ENCODE measurements around the gene NINJ1. TPM values are rescaled to one million over a fixed set of nuclear protein-coding genes. Genes with fewer than 3 reads are reported as not detected.
A peak's percentile ranks its signal among the peaks of the same experiment; 100 is the strongest.
"Not testable (repeated sequence)": the region's sequence is repeated elsewhere in the genome, so short reads cannot be mapped to it uniquely, and the experiment has no call there.

Gene NINJ1
- total RNA-seq, 1 donor from 2014 or later: 11.0 TPM

DNA sequence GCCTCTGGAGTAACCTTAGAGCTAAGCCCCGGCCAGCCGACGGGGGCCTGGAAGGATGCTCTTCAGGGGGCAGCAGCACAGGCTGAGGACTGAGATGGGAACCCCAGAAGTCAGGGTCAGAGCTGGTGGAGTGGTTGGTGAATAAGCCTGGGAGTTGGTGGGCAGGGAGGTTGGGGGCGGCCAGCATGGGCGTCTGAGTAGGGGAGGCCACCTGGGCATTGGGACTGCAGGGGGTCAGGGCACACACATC lies 14.4 kb downstream of the NINJ1 start:
- peak overlapping the region; percentile 67 for H3K4me3 Mint-ChIP-seq
- peaks cover 25% of the 10 kb centered on the region for H3K4me1 Mint-ChIP-seq
- POLR2A ChIA-PET: interaction anchor here (1.0 to 2.5 kb wide), 5 partner anchors 8 to 27 kb away, joined by 3 to 15 read pairs (median 4); partner anchors contain the start of gene NINJ1
- H3K9me3 Mint-ChIP-seq: no peaks in the 10 kb centered on the region
- TF ChIP-seq, protein P1, sequence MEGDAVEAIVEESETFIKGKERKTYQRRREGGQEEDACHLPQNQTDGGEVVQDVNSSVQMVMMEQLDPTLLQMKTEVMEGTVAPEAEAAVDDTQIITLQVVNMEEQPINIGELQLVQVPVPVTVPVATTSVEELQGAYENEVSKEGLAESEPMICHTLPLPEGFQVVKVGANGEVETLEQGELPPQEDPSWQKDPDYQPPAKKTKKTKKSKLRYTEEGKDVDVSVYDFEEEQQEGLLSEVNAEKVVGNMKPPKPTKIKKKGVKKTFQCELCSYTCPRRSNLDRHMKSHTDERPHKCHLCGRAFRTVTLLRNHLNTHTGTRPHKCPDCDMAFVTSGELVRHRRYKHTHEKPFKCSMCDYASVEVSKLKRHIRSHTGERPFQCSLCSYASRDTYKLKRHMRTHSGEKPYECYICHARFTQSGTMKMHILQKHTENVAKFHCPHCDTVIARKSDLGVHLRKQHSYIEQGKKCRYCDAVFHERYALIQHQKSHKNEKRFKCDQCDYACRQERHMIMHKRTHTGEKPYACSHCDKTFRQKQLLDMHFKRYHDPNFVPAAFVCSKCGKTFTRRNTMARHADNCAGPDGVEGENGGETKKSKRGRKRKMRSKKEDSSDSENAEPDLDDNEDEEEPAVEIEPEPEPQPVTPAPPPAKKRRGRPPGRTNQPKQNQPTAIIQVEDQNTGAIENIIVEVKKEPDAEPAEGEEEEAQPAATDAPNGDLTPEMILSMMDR (IDR thresholded peaks at IDR 0.05): no peak
- ATAC-seq (ENCODE audit: low read depth) (no peak), DNase-seq (no peak)
- CTCF ChIA-PET: interaction anchor here (1.0 to 3.5 kb wide), 3 partner anchors 12 to 183 kb away, joined by 4 to 27 read pairs (median 6); partner anchors contain the start of gene NINJ1
- peak overlapping the region; percentile 72 for H3K27ac Mint-ChIP-seq
- intact Hi-C loops (cut with micrococcal nuclease): no loop called here
- no peaks in the 10 kb centered on the region for H3K27me3 Mint-ChIP-seq
- peaks cover 3% of the 10 kb centered on the region for H3K36me3 Mint-ChIP-seq (ENCODE audit: low read depth)

GRCh38 chr9:93118863-93119702 lies 15.0 kb downstream of the NINJ1 start:
- Mint-ChIP-seq H3K27me3 (no peaks in the 10 kb centered on the region), H3K36me3 (ENCODE audit: low read depth) (peaks cover 1% of the 10 kb centered on the region), H3K4me3 (no peak overlapping the region), H3K4me1 (peaks cover 26% of the 10 kb centered on the region), H3K9me3 (no peaks in the 10 kb centered on the region), H3K27ac (peak overlapping the region; percentile 72)
- POLR2A ChIA-PET: interaction anchor here (1.0 to 2.5 kb wide), 5 partner anchors 8 to 27 kb away, joined by 3 to 15 read pairs (median 4); partner anchors contain the start of gene NINJ1
- ATAC-seq (ENCODE audit: low read depth) (no peak), DNase-seq (no peak)
- TF ChIP-seq, protein P1 (IDR thresholded peaks at IDR 0.05): no peak
- CTCF ChIA-PET: interaction anchor here (1.0 to 3.5 kb wide), 3 partner anchors 11 to 183 kb away, joined by 4 to 27 read pairs (median 6); partner anchors contain the start of gene NINJ1
- intact Hi-C loops (cut with micrococcal nuclease): no loop called here

DNA sequence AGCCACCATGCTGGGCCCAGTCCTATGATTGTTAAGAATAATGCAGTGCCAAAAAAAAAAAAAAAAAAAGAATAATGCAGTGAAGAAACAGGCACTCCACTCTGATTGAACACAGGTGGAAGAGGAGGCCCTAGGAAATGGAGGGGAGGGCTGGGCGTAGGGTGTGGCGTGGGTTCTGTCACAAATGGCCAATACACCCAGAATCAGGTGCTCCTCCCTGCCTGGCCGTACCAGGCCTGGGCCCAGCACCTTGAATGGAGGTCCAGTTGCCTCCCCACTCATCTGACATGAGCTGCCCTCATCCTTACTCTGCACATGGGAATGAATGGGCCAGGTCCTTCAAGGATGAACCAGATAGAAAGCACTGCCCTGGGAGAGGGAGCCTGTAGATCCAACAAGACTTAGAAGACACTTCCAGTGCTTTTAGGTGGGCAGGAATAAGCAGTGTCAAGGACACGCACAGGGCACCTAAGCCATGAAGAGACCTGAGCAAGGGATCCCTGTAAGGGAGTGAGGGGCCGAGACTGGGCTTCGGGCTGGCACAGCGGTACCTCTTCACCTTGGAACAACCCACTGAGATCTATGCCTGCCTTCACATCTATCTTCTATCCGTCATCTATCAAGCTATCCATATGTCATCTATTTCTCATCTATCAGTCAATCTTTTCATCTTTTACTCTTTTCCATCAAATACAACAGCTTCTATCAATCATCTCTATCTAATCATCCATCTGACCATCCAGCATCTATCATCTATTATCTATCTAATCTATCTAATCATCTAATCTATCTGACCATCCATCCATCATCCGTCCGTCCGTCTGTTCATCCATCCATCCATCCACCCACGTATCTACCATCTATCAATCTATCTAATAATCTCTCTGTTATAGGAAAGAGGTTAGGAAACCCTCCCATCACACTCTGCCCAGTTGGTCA lies 15.9 kb downstream of the NINJ1 start:
- DNase-seq (no peak), ATAC-seq (ENCODE audit: low read depth) (no peak)
- intact Hi-C loops (cut with micrococcal nuclease): no loop called here
- ChIA-PET CTCF (interaction anchor here (3.5 kb wide), 1 partner anchor 10 kb away, joined by 27 read pairs; no protein-coding TSS in a partner anchor), POLR2A (no interaction called here)
- H3K4me3 Mint-ChIP-seq: no peak overlapping the region
- peaks cover 5% of the 10 kb centered on the region for H3K36me3 Mint-ChIP-seq (ENCODE audit: low read depth)
- TF ChIP-seq, protein P1 (IDR thresholded peaks at IDR 0.05): no peak
- H3K9me3 Mint-ChIP-seq: no peaks in the 10 kb centered on the region
- no peaks in the 10 kb centered on the region for H3K27me3 Mint-ChIP-seq
- no peak overlapping the region for H3K27ac Mint-ChIP-seq
- peaks cover 26% of the 10 kb centered on the region for H3K4me1 Mint-ChIP-seq

- intact Hi-C loops (cut with micrococcal nuclease); H3K27me3 Mint-ChIP-seq; ATAC-seq (ENCODE audit: low read depth); H3K36me3 Mint-ChIP-seq (ENCODE audit: low read depth); POLR2A ChIA-PET; H3K27ac Mint-ChIP-seq; DNase-seq; H3K4me3 Mint-ChIP-seq; H3K9me3 Mint-ChIP-seq: not testable (repeated sequence)
- CTCF ChIA-PET: interaction anchor here (3.5 kb wide), 1 partner anchor 10 kb away, joined by 27 read pairs; no protein-coding TSS in a partner anchor
- H3K4me1 Mint-ChIP-seq: peaks cover 26% of the 10 kb centered on the region
Measured at GRCh38 chr9:93117521-93117920, 16.5 kb downstream of the NINJ1 start.

DNA sequence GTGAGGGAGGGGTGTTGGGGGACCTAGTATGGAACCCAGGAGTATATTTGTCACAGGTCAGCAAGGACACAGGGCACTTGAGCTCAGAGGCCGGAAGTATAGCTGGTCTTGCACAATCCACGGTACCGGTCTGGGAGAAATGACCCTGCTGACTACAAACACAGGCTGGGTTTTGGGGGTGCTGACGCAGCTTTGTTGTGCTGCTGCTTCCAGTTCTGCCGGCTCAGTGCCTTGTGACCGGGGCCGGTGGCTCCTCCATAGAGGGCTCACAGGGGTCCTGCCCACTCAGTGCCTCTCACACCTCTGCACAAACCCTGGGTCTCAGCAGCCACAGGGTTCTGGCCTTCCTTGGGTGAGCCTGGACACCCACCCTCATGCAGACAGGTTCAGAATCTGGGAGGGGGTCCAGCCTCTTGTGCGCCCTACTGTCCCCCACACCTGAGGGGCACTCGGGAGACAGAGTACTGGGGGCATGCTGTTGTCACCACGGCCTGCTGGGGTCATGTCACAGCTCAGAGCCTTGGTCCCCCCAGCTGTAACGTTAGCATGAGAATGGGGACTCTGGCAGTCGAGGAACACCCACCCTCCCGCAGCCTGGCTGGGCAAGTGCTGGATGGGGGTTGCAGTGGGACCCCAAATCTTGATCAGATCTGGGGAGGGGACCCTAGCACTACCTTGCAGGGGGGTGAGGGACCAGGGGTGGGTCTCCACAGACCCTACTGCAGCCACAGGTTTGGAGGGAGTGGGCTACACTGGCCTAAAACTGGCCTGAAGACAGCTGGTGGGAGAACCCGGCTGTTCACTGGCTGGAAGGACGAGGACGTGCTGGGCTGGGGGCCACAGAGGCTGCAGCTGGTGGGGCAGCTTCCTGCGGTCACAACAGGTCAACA lies 17.7 kb downstream of the NINJ1 start:
- Mint-ChIP-seq H3K4me3 (no peak overlapping the region), H3K9me3 (no peaks in the 10 kb centered on the region), H3K27ac (no peak overlapping the region), H3K36me3 (ENCODE audit: low read depth) (peaks cover 6% of the 10 kb centered on the region), H3K4me1 (peaks cover 25% of the 10 kb centered on the region), H3K27me3 (no peaks in the 10 kb centered on the region)
- DNase-seq (no peak), ATAC-seq (ENCODE audit: low read depth) (no peak)
- TF ChIP-seq, protein P1 (IDR thresholded peaks at IDR 0.05): no peak
- ChIA-PET CTCF (no interaction called here), POLR2A (interaction anchor here (0.6 kb wide), 1 partner anchor 352 kb away, joined by 6 read pairs; no protein-coding TSS in a partner anchor)
- intact Hi-C loops (cut with micrococcal nuclease): no loop called here
